Endothelial cell of umbilical vein (primary cell): ENCODE data around the gene ACCSL.

Experiments used
- POLR2AphosphoS5 ChIP-seq: IDR thresholded peaks from 2 replicates; pipeline ENCODE4 v1.6.1; 2012; ENCODE audit warnings: low read depth, mild to moderate bottlenecking, control low read depth, low read length, moderate library complexity; ENCODE audit not compliant: insufficient read depth
- TF ChIP-seq, protein P1 (sequence below), 2 donors: IDR thresholded peaks; 1 replicate in 1 of 2; 2 replicates in 1 of 2; pipeline ENCODE4 v1.5.1; 2011; ENCODE audit warnings: low read length in 2 of 2, mild to moderate bottlenecking in 2 of 2, moderate library complexity in 2 of 2, control low read depth in 1 of 2, inconsistent platforms in 1 of 2, low read depth in 1 of 2; ENCODE audit not compliant: insufficient read depth in 1 of 2; ENCODE audit errors: extremely low read depth in 1 of 2

DNA sequence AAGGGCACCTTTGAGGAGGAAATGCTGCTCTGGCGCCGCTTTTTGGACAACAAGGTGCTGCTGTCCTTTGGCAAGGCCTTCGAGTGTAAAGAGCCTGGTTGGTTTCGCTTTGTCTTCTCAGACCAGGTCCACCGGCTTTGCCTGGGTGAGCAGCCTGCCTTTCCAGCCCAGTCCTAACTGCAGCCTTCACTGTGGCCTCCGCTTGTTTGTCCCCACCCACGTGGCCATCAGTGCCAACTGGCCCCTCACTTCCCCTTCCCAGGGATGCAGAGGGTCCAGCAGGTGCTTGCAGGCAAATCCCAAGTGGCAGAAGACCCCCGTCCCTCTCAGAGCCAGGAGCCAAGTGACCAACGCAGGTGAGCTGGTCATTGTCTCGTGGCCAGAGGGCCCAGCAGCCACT, 35.7 kb downstream of the ACCSL start:
- TF ChIP-seq POLR2AphosphoS5, result no peak
- TF ChIP-seq, protein P1, sequence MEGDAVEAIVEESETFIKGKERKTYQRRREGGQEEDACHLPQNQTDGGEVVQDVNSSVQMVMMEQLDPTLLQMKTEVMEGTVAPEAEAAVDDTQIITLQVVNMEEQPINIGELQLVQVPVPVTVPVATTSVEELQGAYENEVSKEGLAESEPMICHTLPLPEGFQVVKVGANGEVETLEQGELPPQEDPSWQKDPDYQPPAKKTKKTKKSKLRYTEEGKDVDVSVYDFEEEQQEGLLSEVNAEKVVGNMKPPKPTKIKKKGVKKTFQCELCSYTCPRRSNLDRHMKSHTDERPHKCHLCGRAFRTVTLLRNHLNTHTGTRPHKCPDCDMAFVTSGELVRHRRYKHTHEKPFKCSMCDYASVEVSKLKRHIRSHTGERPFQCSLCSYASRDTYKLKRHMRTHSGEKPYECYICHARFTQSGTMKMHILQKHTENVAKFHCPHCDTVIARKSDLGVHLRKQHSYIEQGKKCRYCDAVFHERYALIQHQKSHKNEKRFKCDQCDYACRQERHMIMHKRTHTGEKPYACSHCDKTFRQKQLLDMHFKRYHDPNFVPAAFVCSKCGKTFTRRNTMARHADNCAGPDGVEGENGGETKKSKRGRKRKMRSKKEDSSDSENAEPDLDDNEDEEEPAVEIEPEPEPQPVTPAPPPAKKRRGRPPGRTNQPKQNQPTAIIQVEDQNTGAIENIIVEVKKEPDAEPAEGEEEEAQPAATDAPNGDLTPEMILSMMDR (IDR thresholded peaks at IDR 0.05; ENCODE audit: extremely low read depth in 1 of 2, insufficient read depth in 1 of 2, low read depth in 1 of 2, low read length in 2 of 2), result no peak
